Measurements from ENCODE around the gene CTNNA3.
"Not testable (repeated sequence)": the region's sequence is repeated elsewhere in the genome, so short reads cannot be mapped to it uniquely, and the experiment has no call there.

CTNNA3 gene

GRCh38 chr10:67277402-67277801 is 418.6 kb downstream of the CTNNA3 start:
- ATAC-seq (replicated peaks) (no peak), DNase-seq (no peak)
- Mint-ChIP-seq H3K4me1 (no peaks in the 10 kb centered on the region), H3K27ac (no peak overlapping the region), H3K9me3 (no peaks in the 10 kb centered on the region), H3K4me3 (no peak overlapping the region), H3K36me3 (no peaks in the 10 kb centered on the region), H3K27me3 (no peaks in the 10 kb centered on the region)

- Mint-ChIP-seq H3K27ac (no peak overlapping the region), H3K27me3 (no peaks in the 10 kb centered on the region), H3K9me3 (peaks cover 0 to 2% of the 10 kb centered on the region in 2 donors), H3K4me3 (no peak overlapping the region), H3K4me1 (no peaks in the 10 kb centered on the region), H3K36me3 (no peaks in the 10 kb centered on the region)
- DNase-seq, result no peak
- ATAC-seq (replicated peaks), result no peak
Observed at GRCh38 chr10:67269828-67270227, 426.2 kb downstream of the CTNNA3 start.

GRCh38 chr10:67268146-67268545 is 427.8 kb downstream of the CTNNA3 start:
- Mint-ChIP-seq H3K27ac (no peak overlapping the region), H3K4me3 (no peak overlapping the region), H3K36me3 (no peaks in the 10 kb centered on the region), H3K27me3 (no peaks in the 10 kb centered on the region), H3K9me3 (peaks cover 0 to 3% of the 10 kb centered on the region in 2 donors), H3K4me1 (no peaks in the 10 kb centered on the region)
- no peak for DNase-seq
- no peak for ATAC-seq (replicated peaks)

- peaks cover 0 to 3% of the 10 kb centered on the region in 2 donors for H3K9me3 Mint-ChIP-seq
- no peak overlapping the region for H3K27ac Mint-ChIP-seq
- ATAC-seq (replicated peaks) (no peak), DNase-seq (no peak)
- H3K36me3 Mint-ChIP-seq, result no peaks in the 10 kb centered on the region
- H3K27me3 Mint-ChIP-seq, result no peaks in the 10 kb centered on the region
- no peaks in the 10 kb centered on the region for H3K4me1 Mint-ChIP-seq
- no peak overlapping the region for H3K4me3 Mint-ChIP-seq
Observed at GRCh38 chr10:67262675-67263074, 433.3 kb downstream of the CTNNA3 start.

- Mint-ChIP-seq H3K27me3 (no peaks in the 10 kb centered on the region), H3K36me3 (no peaks in the 10 kb centered on the region), H3K4me1 (no peaks in the 10 kb centered on the region), H3K9me3 (peaks cover 0 to 3% of the 10 kb centered on the region in 2 donors), H3K27ac (no peak overlapping the region), H3K4me3 (no peak overlapping the region)
- ATAC-seq (replicated peaks), result no peak
- DNase-seq, result no peak
Observed at GRCh38 chr10:67261300-67261797, 434.6 kb downstream of the CTNNA3 start.

GRCh38 chr10:67259319-67259929 is 436.6 kb downstream of the CTNNA3 start:
- Mint-ChIP-seq H3K4me1 (no peaks in the 10 kb centered on the region), H3K27ac (no peak overlapping the region), H3K9me3 (no peaks in the 10 kb centered on the region), H3K4me3 (no peak overlapping the region), H3K27me3 (no peaks in the 10 kb centered on the region), H3K36me3 (no peaks in the 10 kb centered on the region)
- ATAC-seq (replicated peaks) (no peak), DNase-seq (no peak)

- Mint-ChIP-seq H3K9me3 (no peaks in the 10 kb centered on the region), H3K4me1 (no peaks in the 10 kb centered on the region), H3K4me3 (no peak overlapping the region), H3K36me3 (no peaks in the 10 kb centered on the region), H3K27me3 (no peaks in the 10 kb centered on the region), H3K27ac (no peak overlapping the region)
- no peak for DNase-seq
- no peak for ATAC-seq (replicated peaks)
Observed at GRCh38 chr10:67257427-67258144, 438.4 kb downstream of the CTNNA3 start.

- Mint-ChIP-seq H3K27me3 (no peaks in the 10 kb centered on the region), H3K36me3 (no peaks in the 10 kb centered on the region), H3K27ac (no peak overlapping the region), H3K4me3 (no peak overlapping the region), H3K9me3 (no peaks in the 10 kb centered on the region), H3K4me1 (no peaks in the 10 kb centered on the region)
- no peak for ATAC-seq (replicated peaks)
- DNase-seq, result no peak
Observed at GRCh38 chr10:67257018-67257417, 439.0 kb downstream of the CTNNA3 start.

- Mint-ChIP-seq H3K4me3 (no peak overlapping the region), H3K4me1 (no peaks in the 10 kb centered on the region), H3K27ac (no peak overlapping the region), H3K36me3 (no peaks in the 10 kb centered on the region), H3K9me3 (peaks cover 0 to 2% of the 10 kb centered on the region in 2 donors), H3K27me3 (no peaks in the 10 kb centered on the region)
- ATAC-seq (replicated peaks), result no peak
- DNase-seq, result no peak
Observed at GRCh38 chr10:67250686-67251085, 445.3 kb downstream of the CTNNA3 start.

GRCh38 chr10:67246066-67246555 is 449.9 kb downstream of the CTNNA3 start:
- ATAC-seq (replicated peaks), result no peak
- DNase-seq, result no peak
- no peak overlapping the region for H3K27ac Mint-ChIP-seq
- no peaks in the 10 kb centered on the region for H3K4me1 Mint-ChIP-seq
- H3K9me3 Mint-ChIP-seq, result peaks cover 0 to 2% of the 10 kb centered on the region in 2 donors
- H3K27me3 Mint-ChIP-seq, result no peaks in the 10 kb centered on the region
- no peak overlapping the region for H3K4me3 Mint-ChIP-seq
- H3K36me3 Mint-ChIP-seq, result no peaks in the 10 kb centered on the region

- Mint-ChIP-seq H3K36me3 (no peaks in the 10 kb centered on the region), H3K9me3 (peaks cover 0 to 2% of the 10 kb centered on the region in 2 donors), H3K27ac (no peak overlapping the region), H3K4me3 (no peak overlapping the region), H3K4me1 (no peaks in the 10 kb centered on the region), H3K27me3 (no peaks in the 10 kb centered on the region)
- ATAC-seq (replicated peaks), result no peak
- no peak for DNase-seq
Observed at GRCh38 chr10:67242528-67242927, 453.5 kb downstream of the CTNNA3 start.

- Mint-ChIP-seq H3K36me3 (no peaks in the 10 kb centered on the region), H3K27ac (no peak overlapping the region), H3K4me3 (no peak overlapping the region), H3K27me3 (no peaks in the 10 kb centered on the region), H3K9me3 (peaks cover 0 to 2% of the 10 kb centered on the region in 2 donors), H3K4me1 (no peaks in the 10 kb centered on the region)
- ATAC-seq (replicated peaks), result no peak
- no peak for DNase-seq
Observed at GRCh38 chr10:67241451-67241850, 454.5 kb downstream of the CTNNA3 start.

- Mint-ChIP-seq H3K27ac (no peak overlapping the region), H3K36me3 (no peaks in the 10 kb centered on the region), H3K27me3 (no peaks in the 10 kb centered on the region), H3K9me3 (peaks cover 0 to 2% of the 10 kb centered on the region in 2 donors), H3K4me3 (no peak overlapping the region), H3K4me1 (no peaks in the 10 kb centered on the region)
- DNase-seq, result no peak
- no peak for ATAC-seq (replicated peaks)
Observed at GRCh38 chr10:67239864-67240497, 456.0 kb downstream of the CTNNA3 start.

- H3K27ac Mint-ChIP-seq; ATAC-seq (replicated peaks); H3K4me3 Mint-ChIP-seq; H3K36me3 Mint-ChIP-seq; H3K4me1 Mint-ChIP-seq; DNase-seq: not testable (repeated sequence)
- peaks cover 15 to 16% of the 10 kb centered on the region in 2 donors for H3K27me3 Mint-ChIP-seq
- H3K9me3 Mint-ChIP-seq, result peaks cover 14% of the 10 kb centered on the region in 2 donors
Observed at GRCh38 chr10:67230680-67231500, 465.1 kb downstream of the CTNNA3 start.

All from stimulated activated naive B cell treated with anti-CD40 and anti-IgM and Interleukin-4, amounts not matched to agents 10 μg/mL and 1 μg/mL and 100 μg/mL, for 72 hours (primary cell).